Measurements from ENCODE around the gene STAM2.

STAM2 gene

DNA sequence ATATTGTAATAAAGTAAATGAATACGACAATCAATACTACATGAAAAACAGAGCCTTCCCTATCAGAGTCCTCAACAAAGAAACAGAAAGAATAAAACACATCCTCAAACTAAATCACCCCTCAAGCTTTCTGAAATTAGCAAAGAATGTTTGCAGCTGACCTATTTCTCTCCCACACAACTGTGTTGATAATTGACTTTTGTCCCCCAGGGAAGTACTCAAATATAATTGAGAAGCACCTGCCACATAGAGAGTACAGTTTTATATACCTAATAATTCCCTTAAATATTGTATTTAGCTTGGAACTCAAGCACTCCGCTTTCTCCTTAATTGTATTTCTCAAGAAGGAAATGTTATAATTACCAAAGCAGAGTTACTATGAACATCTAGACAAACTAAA is 89.3 kb downstream of the STAM2 start:
- Histone ChIP-seq H3K4me1 (ENCODE audit: insufficient read depth, low read length, poor library complexity, severe bottlenecking) (peaks cover 10% of the 10 kb centered on the region), H3K79me2 (ENCODE audit: insufficient read depth, low read length) (no peaks in the 10 kb centered on the region), H3K9me2 (replicated peaks; ENCODE audit: low read depth, low read length) (no peaks in the 10 kb centered on the region), H3K36me3 (ENCODE audit: insufficient read depth, low read length) (no peaks in the 10 kb centered on the region), H3K27me3 (ENCODE audit: insufficient read depth, low read length, poor library complexity, severe bottlenecking) (no peaks in the 10 kb centered on the region), H4K20me1 (ENCODE audit: insufficient read depth, low read length, poor library complexity, severe bottlenecking) (no peaks in the 10 kb centered on the region), H3K4me3 (ENCODE audit: low read length, poor library complexity, severe bottlenecking) (no peak overlapping the region), H3K9me3 (ENCODE audit: insufficient read depth, low read depth, low read length) (no peaks in the 10 kb centered on the region), H3K4me2 (ENCODE audit: low read depth, low read length, poor library complexity, severe bottlenecking) (no peak overlapping the region), H3K9ac (ENCODE audit: low read depth, low read length, poor library complexity, severe bottlenecking) (no peak overlapping the region), H2AFZ (ENCODE audit: low read length) (no peak overlapping the region), H3F3A (ENCODE audit: low read depth) (0 out of 2 replicates have a peak, but pooled peaks cover 3% of the 10 kb centered on the region)
- no peak for TF ChIP-seq EZH2phosphoT487 (IDR thresholded peaks at IDR 0.05; ENCODE audit: borderline replicate concordance)
- TF ChIP-seq, protein P1, sequence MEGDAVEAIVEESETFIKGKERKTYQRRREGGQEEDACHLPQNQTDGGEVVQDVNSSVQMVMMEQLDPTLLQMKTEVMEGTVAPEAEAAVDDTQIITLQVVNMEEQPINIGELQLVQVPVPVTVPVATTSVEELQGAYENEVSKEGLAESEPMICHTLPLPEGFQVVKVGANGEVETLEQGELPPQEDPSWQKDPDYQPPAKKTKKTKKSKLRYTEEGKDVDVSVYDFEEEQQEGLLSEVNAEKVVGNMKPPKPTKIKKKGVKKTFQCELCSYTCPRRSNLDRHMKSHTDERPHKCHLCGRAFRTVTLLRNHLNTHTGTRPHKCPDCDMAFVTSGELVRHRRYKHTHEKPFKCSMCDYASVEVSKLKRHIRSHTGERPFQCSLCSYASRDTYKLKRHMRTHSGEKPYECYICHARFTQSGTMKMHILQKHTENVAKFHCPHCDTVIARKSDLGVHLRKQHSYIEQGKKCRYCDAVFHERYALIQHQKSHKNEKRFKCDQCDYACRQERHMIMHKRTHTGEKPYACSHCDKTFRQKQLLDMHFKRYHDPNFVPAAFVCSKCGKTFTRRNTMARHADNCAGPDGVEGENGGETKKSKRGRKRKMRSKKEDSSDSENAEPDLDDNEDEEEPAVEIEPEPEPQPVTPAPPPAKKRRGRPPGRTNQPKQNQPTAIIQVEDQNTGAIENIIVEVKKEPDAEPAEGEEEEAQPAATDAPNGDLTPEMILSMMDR (conservative IDR thresholded peaks at IDR 0.05; ENCODE audit: low read length), result no peak

DNA sequence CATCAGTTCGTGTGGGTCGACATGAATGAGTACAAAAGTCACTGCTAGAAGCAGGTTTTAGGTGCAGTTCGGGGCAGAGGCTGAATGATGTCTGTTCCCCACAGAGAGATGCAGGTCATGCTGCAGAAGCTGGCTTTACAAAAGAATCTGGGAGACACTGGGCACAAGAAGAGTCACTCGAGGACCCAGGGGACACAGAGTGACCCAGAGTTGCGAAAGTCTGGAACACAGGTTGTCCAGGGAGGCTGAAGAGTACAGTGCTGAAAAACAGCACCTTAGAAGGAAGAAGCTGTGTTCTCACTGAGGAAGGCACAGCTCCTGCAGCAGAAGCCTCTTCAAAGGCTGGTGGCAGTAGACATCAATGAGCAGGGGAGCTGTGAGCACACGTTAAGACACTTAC is 91.5 kb downstream of the STAM2 start:
- no peaks in the 10 kb centered on the region for H3K27me3 ChIP-seq (ENCODE audit: insufficient read depth, low read length, poor library complexity, severe bottlenecking)
- H2AFZ ChIP-seq (ENCODE audit: low read length), result no peak overlapping the region
- H3K36me3 ChIP-seq (ENCODE audit: insufficient read depth, low read length), result no peaks in the 10 kb centered on the region
- 0 out of 2 replicates have a peak, but pooled peaks cover 3% of the 10 kb centered on the region for H3F3A ChIP-seq (ENCODE audit: low read depth)
- H4K20me1 ChIP-seq (ENCODE audit: insufficient read depth, low read length, poor library complexity, severe bottlenecking), result no peaks in the 10 kb centered on the region
- no peak overlapping the region for H3K9ac ChIP-seq (ENCODE audit: low read depth, low read length, poor library complexity, severe bottlenecking)
- H3K9me2 ChIP-seq (replicated peaks; ENCODE audit: low read depth, low read length), result no peaks in the 10 kb centered on the region
- H3K4me1 ChIP-seq (ENCODE audit: insufficient read depth, low read length, poor library complexity, severe bottlenecking), result peaks cover 12% of the 10 kb centered on the region
- no peak overlapping the region for H3K4me3 ChIP-seq (ENCODE audit: low read length, poor library complexity, severe bottlenecking)
- H3K79me2 ChIP-seq (ENCODE audit: insufficient read depth, low read length), result no peaks in the 10 kb centered on the region
- TF ChIP-seq, protein P1 (conservative IDR thresholded peaks at IDR 0.05; ENCODE audit: low read length), result no peak
- TF ChIP-seq EZH2phosphoT487 (IDR thresholded peaks at IDR 0.05; ENCODE audit: borderline replicate concordance), result no peak
- H3K9me3 ChIP-seq (ENCODE audit: insufficient read depth, low read depth, low read length), result no peaks in the 10 kb centered on the region
- H3K4me2 ChIP-seq (ENCODE audit: low read depth, low read length, poor library complexity, severe bottlenecking), result no peak overlapping the region

DNA sequence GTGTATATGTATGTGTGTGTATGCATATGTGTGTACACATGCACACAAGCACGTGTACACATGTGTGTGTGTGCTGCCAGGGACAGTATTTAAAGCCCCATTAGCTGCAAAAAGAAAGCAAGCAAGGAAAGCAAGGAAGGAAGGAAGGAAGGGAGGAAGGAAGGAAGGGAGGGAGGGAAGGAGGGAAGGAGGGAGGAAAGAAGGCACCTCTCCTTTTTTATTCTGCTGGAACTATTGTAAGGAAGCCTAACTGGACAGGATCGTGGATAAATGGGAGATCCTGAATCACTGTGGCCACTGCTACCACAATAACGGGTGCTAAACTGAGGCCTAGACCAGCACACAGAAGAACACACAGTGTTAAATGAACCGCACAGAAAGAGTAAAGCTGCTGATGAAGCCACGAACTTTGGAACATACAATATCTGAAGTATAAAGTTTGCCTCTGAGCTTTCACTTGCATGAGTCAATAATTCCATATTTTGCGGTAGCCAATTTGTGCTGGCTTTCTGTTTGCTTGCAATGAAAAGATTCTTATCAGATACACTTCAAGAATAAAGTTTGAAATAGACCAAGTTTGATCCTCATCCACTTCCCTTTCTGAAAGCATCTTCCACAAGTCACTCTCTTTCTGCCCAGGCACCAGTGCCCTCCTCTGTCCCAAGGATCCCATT is 92.2 kb downstream of the STAM2 start:
- Histone ChIP-seq H3K9me2 (replicated peaks; ENCODE audit: low read depth, low read length) (no peaks in the 10 kb centered on the region), H3K9ac (ENCODE audit: low read depth, low read length, poor library complexity, severe bottlenecking) (no peak overlapping the region), H3F3A (ENCODE audit: low read depth) (0 out of 2 replicates have a peak, but pooled peaks cover 3% of the 10 kb centered on the region), H3K4me1 (ENCODE audit: insufficient read depth, low read length, poor library complexity, severe bottlenecking) (peaks cover 12% of the 10 kb centered on the region), H3K27me3 (ENCODE audit: insufficient read depth, low read length, poor library complexity, severe bottlenecking) (no peaks in the 10 kb centered on the region), H2AFZ (ENCODE audit: low read length) (no peak overlapping the region), H3K79me2 (ENCODE audit: insufficient read depth, low read length) (no peaks in the 10 kb centered on the region), H3K4me2 (ENCODE audit: low read depth, low read length, poor library complexity, severe bottlenecking) (no peak overlapping the region), H4K20me1 (ENCODE audit: insufficient read depth, low read length, poor library complexity, severe bottlenecking) (no peaks in the 10 kb centered on the region), H3K9me3 (ENCODE audit: insufficient read depth, low read depth, low read length) (no peaks in the 10 kb centered on the region), H3K4me3 (ENCODE audit: low read length, poor library complexity, severe bottlenecking) (no peak overlapping the region), H3K36me3 (ENCODE audit: insufficient read depth, low read length) (no peaks in the 10 kb centered on the region)
- TF ChIP-seq, protein P1 (conservative IDR thresholded peaks at IDR 0.05; ENCODE audit: low read length), result no peak
- TF ChIP-seq EZH2phosphoT487 (IDR thresholded peaks at IDR 0.05; ENCODE audit: borderline replicate concordance), result no peak

Data from Loucy (cell line).